Measurements from ENCODE around the gene PCDHB11.
"Not testable (repeated sequence)": the region's sequence is repeated elsewhere in the genome, so short reads cannot be mapped to it uniquely, and the experiment has no call there.

PCDHB11 gene

GRCh38 chr5:141213656-141214339 is 14.4 kb downstream of the PCDHB11 start, which contains the start of gene PCDHB13:
PCDHB13 (plus strand) TSS chr5:141213919; CDS start chr5:141214124, 205 bp downstream.
- not testable (repeated sequence) for H3K9me3 ChIP-seq (ENCODE audit: control insufficient read depth, low read length); H3K36me3 ChIP-seq (ENCODE audit: control insufficient read depth, insufficient read depth, low read length); H3K27ac ChIP-seq (ENCODE audit: low read depth, low read length, severe bottlenecking); H3K4me1 ChIP-seq (ENCODE audit: control insufficient read depth, insufficient read depth, low read length, poor library complexity, severe bottlenecking); H3K4me3 ChIP-seq (ENCODE audit: extremely low read depth, insufficient read depth, low read length, poor library complexity, severe bottlenecking)
- WGBS, 2 experiments (ENCODE audit: insufficient coverage in 2 of 2): 63% methylated on average over 2 of the region's 18 CpGs; no CpG with 5 or more reads in 1 of the 2 experiments

- WGBS, 2 experiments (ENCODE audit: insufficient coverage in 2 of 2): 89 to 93% methylated on average over 6 of the region's 12 CpGs
- H3K9me3 ChIP-seq (ENCODE audit: control insufficient read depth, low read length); H3K27ac ChIP-seq (ENCODE audit: low read depth, low read length, severe bottlenecking); H3K4me1 ChIP-seq (ENCODE audit: control insufficient read depth, insufficient read depth, low read length, poor library complexity, severe bottlenecking); H3K36me3 ChIP-seq (ENCODE audit: control insufficient read depth, insufficient read depth, low read length); H3K4me3 ChIP-seq (ENCODE audit: extremely low read depth, insufficient read depth, low read length, poor library complexity, severe bottlenecking): not testable (repeated sequence)
Measured at GRCh38 chr5:141214583-141214982, 15.2 kb downstream of the PCDHB11 start.

- 92 to 96% methylated on average over 13 to 25 of the region's 40 CpGs for WGBS, 2 experiments (ENCODE audit: insufficient coverage in 2 of 2)
- not testable (repeated sequence) for H3K27ac ChIP-seq (ENCODE audit: low read depth, low read length, severe bottlenecking); H3K4me3 ChIP-seq (ENCODE audit: extremely low read depth, insufficient read depth, low read length, poor library complexity, severe bottlenecking); H3K9me3 ChIP-seq (ENCODE audit: control insufficient read depth, low read length); H3K36me3 ChIP-seq (ENCODE audit: control insufficient read depth, insufficient read depth, low read length); H3K4me1 ChIP-seq (ENCODE audit: control insufficient read depth, insufficient read depth, low read length, poor library complexity, severe bottlenecking)
Measured at GRCh38 chr5:141215504-141215903, 16.1 kb downstream of the PCDHB11 start.

GRCh38 chr5:141216035-141216434 is 16.6 kb downstream of the PCDHB11 start:
- 80 to 97% methylated on average over 3 to 7 of the region's 26 CpGs for WGBS, 2 experiments (ENCODE audit: insufficient coverage in 2 of 2)
- not testable (repeated sequence) for H3K4me1 ChIP-seq (ENCODE audit: control insufficient read depth, insufficient read depth, low read length, poor library complexity, severe bottlenecking)

DNA sequence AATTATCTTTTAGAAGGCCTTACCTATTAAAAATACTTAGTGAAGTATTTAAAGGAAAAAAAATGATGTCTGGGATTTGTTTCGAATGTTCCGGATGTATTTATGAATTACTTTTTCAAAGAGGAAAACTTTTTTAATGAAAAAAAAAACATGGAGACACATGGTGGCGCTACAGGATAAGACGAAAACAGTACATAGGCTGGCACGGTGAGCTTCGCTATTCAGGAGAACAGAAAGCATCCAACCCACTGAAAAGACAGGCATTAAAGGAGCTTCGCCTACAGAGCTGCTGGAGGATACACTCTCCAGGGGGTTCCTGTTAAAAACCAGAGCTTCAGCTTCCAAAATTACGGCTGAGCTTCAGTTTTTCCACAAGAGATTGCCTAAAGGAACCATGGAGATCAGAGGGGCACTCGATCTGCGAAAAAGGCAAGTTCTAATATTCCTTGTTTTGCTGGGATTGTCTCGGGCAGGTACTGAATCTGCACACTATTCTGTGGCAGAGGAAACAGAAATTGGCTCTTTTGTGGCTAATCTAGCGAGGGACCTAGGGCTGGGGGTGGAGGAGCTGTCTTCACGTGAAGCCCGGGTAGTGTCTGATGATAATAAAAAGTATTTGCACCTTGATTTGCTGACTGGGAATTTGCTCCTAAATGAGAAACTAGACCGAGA is 23.8 kb downstream of the PCDHB11 start, which contains the start of gene PCDHB14:
TSS of gene PCDHB14 (plus strand) at position 232 of the 672 bp plus-strand sequence. CDS start at position 395, 163 bp downstream.
- no peak within 1 kb of the TSS for H3K4me3 ChIP-seq (ENCODE audit: extremely low read depth, insufficient read depth, low read length, poor library complexity, severe bottlenecking)
- no peak within 1 kb of the TSS for H3K27ac ChIP-seq (ENCODE audit: low read depth, low read length, severe bottlenecking)
- no peaks in the 10 kb centered on the region for H3K4me1 ChIP-seq (ENCODE audit: control insufficient read depth, insufficient read depth, low read length, poor library complexity, severe bottlenecking)
- H3K36me3 ChIP-seq (ENCODE audit: control insufficient read depth, insufficient read depth, low read length): no peaks in the 10 kb centered on the region
- 52 to 56% methylated on average over 13 to 15 of the region's 15 CpGs for WGBS, 2 experiments (ENCODE audit: insufficient coverage in 2 of 2)
- peaks cover 9% of the 10 kb centered on the region for H3K9me3 ChIP-seq (ENCODE audit: control insufficient read depth, low read length)

More at GRCh38 chr5:141216035-141216434, 16.6 kb downstream of the PCDHB11 start:
- H3K4me3 ChIP-seq (ENCODE audit: extremely low read depth, insufficient read depth, low read length, poor library complexity, severe bottlenecking); H3K36me3 ChIP-seq (ENCODE audit: control insufficient read depth, insufficient read depth, low read length); H3K9me3 ChIP-seq (ENCODE audit: control insufficient read depth, low read length); H3K27ac ChIP-seq (ENCODE audit: low read depth, low read length, severe bottlenecking): not testable (repeated sequence)

DNA sequence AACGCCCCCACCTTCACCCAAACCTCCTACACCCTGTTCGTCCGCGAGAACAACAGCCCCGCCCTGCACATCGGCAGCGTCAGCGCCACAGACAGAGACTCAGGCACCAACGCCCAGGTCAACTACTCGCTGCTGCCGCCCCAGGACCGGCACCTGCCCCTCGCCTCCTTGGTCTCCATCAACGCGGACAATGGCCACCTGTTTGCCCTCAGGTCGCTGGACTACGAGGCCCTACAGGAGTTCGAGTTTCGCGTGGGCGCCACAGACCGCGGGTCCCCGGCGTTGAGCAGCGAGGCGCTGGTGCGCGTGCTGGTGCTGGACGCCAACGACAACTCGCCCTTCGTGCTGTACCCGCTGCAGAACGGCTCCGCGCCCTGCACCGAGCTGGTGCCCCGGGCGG is 25.4 kb downstream of the PCDHB11 start:
- 93 to 96% methylated on average over 11 to 20 of the region's 40 CpGs for whole genome bisulfite sequencing, 2 experiments (ENCODE audit: insufficient coverage in 2 of 2)
- not testable (repeated sequence) for H3K4me3 ChIP-seq (ENCODE audit: extremely low read depth, insufficient read depth, low read length, poor library complexity, severe bottlenecking); H3K9me3 ChIP-seq (ENCODE audit: control insufficient read depth, low read length); H3K36me3 ChIP-seq (ENCODE audit: control insufficient read depth, insufficient read depth, low read length); H3K4me1 ChIP-seq (ENCODE audit: control insufficient read depth, insufficient read depth, low read length, poor library complexity, severe bottlenecking); H3K27ac ChIP-seq (ENCODE audit: low read depth, low read length, severe bottlenecking)

DNA sequence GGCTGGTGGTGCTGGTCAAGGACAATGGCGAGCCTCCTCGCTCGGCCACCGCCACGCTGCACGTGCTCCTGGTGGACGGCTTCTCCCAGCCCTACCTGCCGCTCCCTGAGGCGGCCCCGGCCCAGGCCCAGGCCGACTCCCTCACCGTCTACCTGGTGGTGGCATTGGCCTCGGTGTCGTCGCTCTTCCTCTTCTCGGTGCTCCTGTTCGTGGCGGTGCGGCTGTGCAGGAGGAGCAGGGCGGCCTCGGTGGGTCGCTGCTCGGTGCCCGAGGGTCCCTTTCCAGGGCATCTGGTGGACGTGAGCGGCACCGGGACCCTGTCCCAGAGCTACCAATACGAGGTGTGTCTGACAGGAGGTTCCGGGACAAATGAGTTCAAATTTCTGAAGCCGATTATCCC is 26.0 kb downstream of the PCDHB11 start:
- not testable (repeated sequence) for H3K36me3 ChIP-seq (ENCODE audit: control insufficient read depth, insufficient read depth, low read length); H3K4me3 ChIP-seq (ENCODE audit: extremely low read depth, insufficient read depth, low read length, poor library complexity, severe bottlenecking); H3K9me3 ChIP-seq (ENCODE audit: control insufficient read depth, low read length); H3K27ac ChIP-seq (ENCODE audit: low read depth, low read length, severe bottlenecking); H3K4me1 ChIP-seq (ENCODE audit: control insufficient read depth, insufficient read depth, low read length, poor library complexity, severe bottlenecking)
- WGBS, 2 experiments (ENCODE audit: insufficient coverage in 2 of 2): 94 to 96% methylated on average over 9 to 21 of the region's 30 CpGs

- WGBS, 2 experiments (ENCODE audit: insufficient coverage in 2 of 2): 88% methylated on average over 13 to 14 of the region's 15 CpGs
- no peak overlapping the region for H3K4me3 ChIP-seq (ENCODE audit: extremely low read depth, insufficient read depth, low read length, poor library complexity, severe bottlenecking)
Measured at GRCh38 chr5:141234109-141234667, 34.8 kb downstream of the PCDHB11 start.

GRCh38 chr5:141235922-141236321 is 36.5 kb downstream of the PCDHB11 start:
- not testable (repeated sequence) for H3K4me3 ChIP-seq (ENCODE audit: extremely low read depth, insufficient read depth, low read length, poor library complexity, severe bottlenecking); H3K4me1 ChIP-seq (ENCODE audit: control insufficient read depth, insufficient read depth, low read length, poor library complexity, severe bottlenecking); H3K36me3 ChIP-seq (ENCODE audit: control insufficient read depth, insufficient read depth, low read length); H3K27ac ChIP-seq (ENCODE audit: low read depth, low read length, severe bottlenecking)
- peaks cover 38% of the 10 kb centered on the region for H3K9me3 ChIP-seq (ENCODE audit: control insufficient read depth, low read length)
- WGBS, 2 experiments (ENCODE audit: insufficient coverage in 2 of 2): 96 to 97% methylated on average over 18 to 27 of the region's 40 CpGs

More at GRCh38 chr5:141234109-141234667, 34.8 kb downstream of the PCDHB11 start:
- no peaks in the 10 kb centered on the region for H3K4me1 ChIP-seq (ENCODE audit: control insufficient read depth, insufficient read depth, low read length, poor library complexity, severe bottlenecking)
- H3K36me3 ChIP-seq (ENCODE audit: control insufficient read depth, insufficient read depth, low read length): no peaks in the 10 kb centered on the region
- H3K9me3 ChIP-seq (ENCODE audit: control insufficient read depth, low read length): peaks cover 26% of the 10 kb centered on the region
- H3K27ac ChIP-seq (ENCODE audit: low read depth, low read length, severe bottlenecking): no peak overlapping the region

GRCh38 chr5:141236516-141237313 is 37.3 kb downstream of the PCDHB11 start:
- 93 to 96% methylated on average over 24 to 29 of the region's 32 CpGs for WGBS, 2 experiments (ENCODE audit: insufficient coverage in 2 of 2)
- no peak overlapping the region for H3K4me3 ChIP-seq (ENCODE audit: extremely low read depth, insufficient read depth, low read length, poor library complexity, severe bottlenecking)
- H3K27ac ChIP-seq (ENCODE audit: low read depth, low read length, severe bottlenecking): no peak overlapping the region
- no peaks in the 10 kb centered on the region for H3K36me3 ChIP-seq (ENCODE audit: control insufficient read depth, insufficient read depth, low read length)
- peaks cover 41% of the 10 kb centered on the region for H3K9me3 ChIP-seq (ENCODE audit: control insufficient read depth, low read length)
- no peaks in the 10 kb centered on the region for H3K4me1 ChIP-seq (ENCODE audit: control insufficient read depth, insufficient read depth, low read length, poor library complexity, severe bottlenecking)

All from mesodermal cell (in vitro differentiated cells).